Thoracic aorta (tissue), 2 donors: ENCODE measurements around the gene EPSTI1. TPM values are rescaled to one million over a fixed set of nuclear protein-coding genes. Genes with fewer than 3 reads are reported as not detected.

ENCODE experiments used
- ATAC-seq: fragments of 150-250 bp; one replicate; pipeline ENCODE4 v1.8.0; 2017; ENCODE audit warnings: low read depth; ENCODE audit not compliant: insufficient number of reproducible peaks, low FRiP score
- DNase-seq: peaks from one replicate; pipeline ENCODE4 v3.0.0-alpha.2; 2020; ENCODE audit warnings: low spot score
- H3K27ac ChIP-seq, 2 donors: fragments of 200-600 bp; sonication (generic); 1 replicate in 1 of 2; 2 replicates in 1 of 2; pipeline ENCODE4 v1.5.1; 2016; ENCODE audit warnings: mild to moderate bottlenecking in 2 of 2, moderate library complexity in 2 of 2
- H3K27me3 ChIP-seq: fragments of 200-600 bp; sonication (generic); replicated peaks from 2 replicates; pipeline ENCODE4 v1.6.0; 2016; ENCODE audit warnings: mild to moderate bottlenecking; ENCODE audit not compliant: insufficient read depth
- H3K36me3 ChIP-seq: fragments of 200-600 bp; sonication (generic); one replicate; pipeline ENCODE4 v1.5.1; 2016
- H3K4me1 ChIP-seq, 2 donors: fragments of 200-600 bp; sonication (generic); 1 replicate in 1 of 2; 2 replicates in 1 of 2; pipeline versions ENCODE4 v1.5.1 to v1.6.0; 2016; ENCODE audit warnings: low read depth in 2 of 2, mild to moderate bottlenecking in 1 of 2; ENCODE audit not compliant: control insufficient read depth in 1 of 2
- H3K4me3 ChIP-seq: fragments of 200-600 bp; sonication (generic); 2 replicates; pipeline ENCODE4 v1.5.1; 2016; ENCODE audit warnings: mild to moderate bottlenecking
- H3K9me3 ChIP-seq: fragments of 200-600 bp; sonication (generic); 2 replicates; pipeline ENCODE4 v1.5.1; 2016
- CTCF ChIP-seq: fragments of 200-600 bp; sonication (generic); IDR thresholded peaks from one replicate; pipeline ENCODE4 v1.5.1; 2019; ENCODE audit warnings: antibody characterized with exemption
- total RNA-seq, 2 donors: library from RNA; depleted of rRNA; stranded (reverse); fragments of >200 nt; gene quantifications; one replicate each; pipeline versions ENCODE4 v1.1.0 to v1.2.3, GENCODE V29; 2016

EPSTI1 gene
- total RNA-seq, 2 donors from 2014 or later, result 4.0 to 7.9 TPM

GRCh38 chr13:42971691-42972347, 20.2 kb downstream of the EPSTI1 start:
- no peak for DNase-seq

GRCh38 chr13:42970824-42971690, 21.0 kb downstream of the EPSTI1 start:
- H3K4me1 ChIP-seq, result no peaks in the 10 kb centered on the region
- ATAC-seq (no peak), DNase-seq (no peak)
- no peak overlapping the region for H3K4me3 ChIP-seq
- no peaks in the 10 kb centered on the region for H3K27me3 ChIP-seq
- TF ChIP-seq CTCF, result peak; percentile 57
- no peak overlapping the region for H3K27ac ChIP-seq
- H3K9me3 ChIP-seq, result no peaks in the 10 kb centered on the region
- no peaks in the 10 kb centered on the region for H3K36me3 ChIP-seq

More at GRCh38 chr13:42971691-42972347, 20.2 kb downstream of the EPSTI1 start:
- no peaks in the 10 kb centered on the region for H3K9me3 ChIP-seq
- no peak overlapping the region for H3K4me3 ChIP-seq
- no peaks in the 10 kb centered on the region for H3K4me1 ChIP-seq
- no peak for TF ChIP-seq CTCF
- H3K27ac ChIP-seq, result no peak overlapping the region
- H3K36me3 ChIP-seq, result no peaks in the 10 kb centered on the region
- no peak for ATAC-seq
- H3K27me3 ChIP-seq, result no peaks in the 10 kb centered on the region

- TF ChIP-seq CTCF, result peak; percentile 79
- Histone ChIP-seq H3K4me3 (no peak overlapping the region), H3K36me3 (no peaks in the 10 kb centered on the region), H3K27me3 (no peaks in the 10 kb centered on the region), H3K4me1 (no peaks in the 10 kb centered on the region), H3K27ac (no peak overlapping the region), H3K9me3 (no peaks in the 10 kb centered on the region)
- peak; percentile 38 for DNase-seq
- ATAC-seq, result no peak
Measured at GRCh38 chr13:42969565-42970172, 22.4 kb downstream of the EPSTI1 start.

- DNase-seq, result no peak
- no peaks in the 10 kb centered on the region for H3K9me3 ChIP-seq
- no peaks in the 10 kb centered on the region for H3K36me3 ChIP-seq
- no peaks in the 10 kb centered on the region for H3K4me1 ChIP-seq
- no peaks in the 10 kb centered on the region for H3K27me3 ChIP-seq
- H3K4me3 ChIP-seq, result no peak overlapping the region
- TF ChIP-seq CTCF, result no peak
- no peak overlapping the region for H3K27ac ChIP-seq
- no peak for ATAC-seq
Measured at GRCh38 chr13:42968906-42969305, 23.1 kb downstream of the EPSTI1 start.

GRCh38 chr13:42967660-42968059, 24.4 kb downstream of the EPSTI1 start:
- H3K4me3 ChIP-seq, result no peak overlapping the region
- H3K27me3 ChIP-seq, result no peaks in the 10 kb centered on the region
- H3K4me1 ChIP-seq, result no peaks in the 10 kb centered on the region
- ATAC-seq (no peak), DNase-seq (no peak)
- no peaks in the 10 kb centered on the region for H3K9me3 ChIP-seq
- no peaks in the 10 kb centered on the region for H3K36me3 ChIP-seq
- no peak overlapping the region for H3K27ac ChIP-seq
- TF ChIP-seq CTCF, result no peak
